Tongue (tissue), 2 donors: ENCODE data around the gene NCAPD3. TPM values are rescaled to one million over a fixed set of nuclear protein-coding genes. Genes with fewer than 3 reads are reported as not detected.
A peak's percentile ranks its signal among the peaks of the same experiment; 100 is the strongest.
"Not testable (repeated sequence)": the region's sequence is repeated elsewhere in the genome, so short reads cannot be mapped to it uniquely, and the experiment has no call there.

ENCODE experiments used
- DNase-seq: peaks from one replicate; pipeline ENCODE4 v3.0.0-alpha.2; 2015
- total RNA-seq: library from RNA; depleted of rRNA; stranded (reverse); fragments of >200 nt; gene quantifications from one replicate; pipeline ENCODE4 v1.2.3, GENCODE V29; 2014

The NCAPD3 gene
- total RNA-seq: 18.1 TPM

GRCh38 chr11:134223836-134224709 lies at the start of gene NCAPD3, which contains the start of gene VPS26B:
NCAPD3 (minus strand) TSS chr11:134223967; CDS start chr11:134223926, 41 bp downstream.
VPS26B (plus strand) TSS chr11:134224671; CDS start chr11:134225123, 452 bp downstream.
- peak; percentile 99 for DNase-seq

- no peak for DNase-seq
Observed at GRCh38 chr11:134273317-134273712, 49.5 kb upstream of the NCAPD3 start.

DNA sequence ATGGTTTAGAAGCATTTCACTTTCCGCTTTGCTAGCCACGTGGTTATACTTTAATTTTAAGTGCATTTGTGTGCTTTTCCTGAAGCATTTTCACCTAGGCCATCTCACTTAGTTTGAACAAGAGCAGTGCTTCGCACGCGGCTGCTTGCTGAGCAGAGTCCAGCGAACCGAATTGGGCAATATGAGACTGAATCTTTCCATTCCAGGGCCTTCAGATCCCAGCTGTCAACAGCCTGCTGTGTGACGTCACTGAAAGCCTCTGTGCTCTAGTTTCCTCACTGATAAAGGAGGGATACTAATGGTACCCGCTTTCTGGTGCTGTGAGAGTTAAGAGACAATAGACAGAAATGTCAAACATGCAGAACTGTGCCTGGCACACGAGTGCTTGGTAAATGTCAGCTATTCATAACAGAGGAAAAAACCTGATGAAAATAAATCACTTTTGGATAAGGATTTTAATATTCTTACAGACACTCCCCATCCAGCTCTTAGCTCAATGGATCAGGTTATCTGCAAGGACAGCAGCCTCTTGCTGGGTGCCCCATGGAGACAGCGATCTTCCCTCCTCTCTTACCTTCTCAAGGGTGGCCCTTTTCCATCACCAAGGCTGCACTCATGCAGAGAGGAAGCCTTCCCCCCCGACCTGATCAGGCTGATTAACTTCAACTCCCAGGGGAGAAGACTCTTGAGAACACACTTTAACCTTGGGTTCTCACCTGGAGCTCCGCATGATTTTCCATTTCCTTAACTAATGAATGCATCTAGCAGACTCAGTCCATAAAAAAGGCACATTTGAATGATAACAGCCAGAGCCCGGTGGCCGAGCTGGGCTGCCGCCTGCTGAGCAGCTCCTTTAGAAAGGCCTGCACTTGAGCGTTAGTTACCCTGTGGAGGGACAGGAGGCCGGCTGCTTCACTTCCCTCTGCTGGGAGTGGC lies 48.9 kb upstream of the NCAPD3 start:
- peak; percentile 39 for DNase-seq

DNA sequence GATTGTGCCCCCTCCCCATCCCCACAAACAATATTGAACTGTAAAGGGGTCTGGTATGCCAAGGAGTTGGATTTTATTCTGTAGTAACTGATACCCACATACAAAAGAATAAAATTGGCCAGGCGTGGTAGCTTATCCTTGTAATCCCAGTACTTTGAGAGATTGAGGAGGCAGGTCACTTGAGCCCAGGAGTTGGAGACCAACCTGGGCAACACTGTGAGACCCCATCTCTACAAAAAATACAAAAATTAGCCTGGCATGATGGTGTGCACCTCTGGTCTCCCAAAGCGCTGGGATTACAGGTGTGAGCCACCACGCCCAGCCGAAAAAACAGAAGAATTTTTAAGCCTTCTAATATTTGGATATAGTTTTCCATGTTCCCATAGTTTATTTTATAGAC lies 48.2 kb upstream of the NCAPD3 start:
- DNase-seq: no peak

DNA sequence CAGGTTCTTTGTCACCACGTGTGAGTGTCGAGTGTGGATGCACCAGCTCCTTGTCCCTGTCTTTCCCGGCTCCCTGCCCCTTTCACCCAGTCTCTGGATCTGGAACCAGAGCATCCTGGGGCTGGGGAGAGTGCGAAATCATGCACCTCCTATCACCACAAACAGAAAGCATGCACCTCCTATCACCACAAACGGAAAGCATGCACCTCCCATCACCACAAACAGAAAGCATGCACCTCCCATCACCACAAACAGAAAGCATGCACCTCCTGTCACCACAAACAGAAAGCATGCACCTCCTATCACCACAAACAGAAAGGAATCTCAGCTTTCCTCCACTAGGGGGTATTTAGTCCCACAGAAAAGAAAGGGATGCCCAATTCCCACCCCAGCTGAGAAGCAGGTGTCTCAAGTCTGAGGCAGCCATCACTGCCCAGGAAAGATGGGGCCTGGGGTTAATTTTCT lies 46.5 kb upstream of the NCAPD3 start:
- DNase-seq: no peak

GRCh38 chr11:134267966-134268365 lies 44.2 kb upstream of the NCAPD3 start:
- DNase-seq: no peak

DNA sequence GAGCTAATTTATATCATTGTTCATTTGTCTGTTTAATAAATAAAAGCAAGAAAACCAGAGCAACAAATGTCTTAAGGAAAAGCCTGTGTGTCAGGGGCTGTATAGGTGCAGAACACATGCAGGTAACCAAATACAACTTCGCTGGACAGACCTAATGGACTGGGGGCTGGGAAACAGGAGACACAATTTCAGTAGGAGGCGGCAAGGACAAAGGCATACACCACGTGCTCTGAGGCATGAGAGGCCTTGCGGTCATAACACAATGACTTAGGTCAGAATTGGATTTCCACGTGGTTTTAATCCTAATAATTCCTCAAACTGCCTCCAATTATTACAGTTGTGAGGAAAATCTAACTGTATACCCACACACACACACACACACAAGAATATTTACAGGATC lies 43.7 kb upstream of the NCAPD3 start:
- DNase-seq: no peak

DNA sequence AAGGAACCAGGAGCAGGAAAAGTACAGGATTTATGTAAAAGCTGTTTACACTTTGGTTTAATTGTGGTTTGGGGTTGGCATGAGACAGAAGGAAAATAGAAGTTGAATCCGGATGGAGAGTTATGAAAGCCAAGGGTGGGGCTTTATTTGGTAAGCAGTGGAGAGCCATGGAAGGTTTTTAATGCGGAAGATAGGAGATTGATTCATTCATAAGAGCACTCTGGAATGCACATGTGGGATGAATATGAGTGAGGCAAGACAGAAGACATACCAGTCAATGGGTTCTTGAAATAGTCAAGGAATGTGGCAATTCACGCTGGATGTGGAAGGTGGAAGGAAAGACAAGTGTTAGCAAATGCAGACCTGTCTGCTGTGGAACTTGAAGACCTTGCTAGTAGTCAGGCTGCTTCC lies 43.1 kb upstream of the NCAPD3 start:
- DNase-seq: no peak

- no peak for DNase-seq
Observed at GRCh38 chr11:134266440-134266839, 42.7 kb upstream of the NCAPD3 start.

DNA sequence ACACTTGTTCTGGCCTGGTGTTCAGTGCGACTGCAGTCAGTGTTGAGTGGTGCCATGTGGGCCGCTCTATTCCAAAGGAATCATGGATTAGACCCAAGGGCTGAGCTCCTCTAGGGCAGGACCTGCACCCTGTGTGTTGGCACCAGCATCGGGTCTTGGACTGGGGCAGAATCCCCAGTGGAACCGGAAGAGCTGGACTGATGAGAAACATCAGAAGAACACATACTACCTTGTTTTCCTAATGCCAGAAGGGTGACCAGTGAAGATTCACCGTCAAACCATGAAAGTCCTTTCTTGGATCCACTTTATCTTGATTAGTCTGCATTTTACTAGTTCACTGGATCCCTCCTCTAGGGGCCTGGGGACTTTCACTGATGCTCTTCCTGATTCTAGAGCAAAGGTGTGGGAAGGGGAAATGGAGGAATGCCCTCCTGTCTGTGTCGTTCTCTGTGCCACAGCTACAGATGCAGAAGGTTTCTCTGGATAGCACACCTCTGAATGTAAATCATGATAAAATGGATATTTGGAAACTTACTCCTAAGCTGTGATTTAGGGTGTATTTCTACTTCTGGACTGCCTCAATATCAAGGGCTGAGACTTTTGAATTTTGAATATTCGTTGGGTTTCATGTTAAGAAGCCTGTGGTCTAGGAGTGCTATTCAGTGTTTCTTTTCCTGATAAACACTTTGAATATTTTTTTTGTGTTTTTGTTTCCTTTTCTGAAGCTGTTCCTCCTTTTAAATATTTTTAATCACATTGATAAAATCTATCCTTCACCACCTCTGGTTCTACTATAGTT lies 41.4 kb upstream of the NCAPD3 start:
- DNase-seq: no peak

- DNase-seq: peak; percentile 67
Observed at GRCh38 chr11:134261626-134262488, 38.1 kb upstream of the NCAPD3 start.

DNA sequence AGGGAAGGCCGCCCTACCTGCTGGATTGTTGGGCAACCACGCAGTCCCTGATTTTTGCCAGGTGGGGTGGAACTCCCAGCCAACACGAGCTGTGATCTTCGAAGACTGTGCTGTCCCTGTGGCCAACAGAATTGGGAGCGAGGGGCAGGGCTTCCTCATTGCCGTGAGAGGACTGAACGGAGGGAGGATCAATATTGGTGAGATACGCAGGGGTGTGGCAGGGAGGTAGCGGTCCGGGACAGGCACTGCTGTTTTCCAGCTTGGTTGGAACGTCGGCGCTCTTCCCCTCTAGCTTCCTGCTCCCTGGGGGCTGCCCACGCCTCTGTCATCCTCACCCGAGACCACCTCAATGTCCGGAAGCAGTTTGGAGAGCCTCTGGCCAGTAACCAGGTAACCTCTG lies 37.2 kb upstream of the NCAPD3 start:
- no peak for DNase-seq

GRCh38 chr11:134260503-134260902 lies 36.7 kb upstream of the NCAPD3 start:
- no peak for DNase-seq

DNA sequence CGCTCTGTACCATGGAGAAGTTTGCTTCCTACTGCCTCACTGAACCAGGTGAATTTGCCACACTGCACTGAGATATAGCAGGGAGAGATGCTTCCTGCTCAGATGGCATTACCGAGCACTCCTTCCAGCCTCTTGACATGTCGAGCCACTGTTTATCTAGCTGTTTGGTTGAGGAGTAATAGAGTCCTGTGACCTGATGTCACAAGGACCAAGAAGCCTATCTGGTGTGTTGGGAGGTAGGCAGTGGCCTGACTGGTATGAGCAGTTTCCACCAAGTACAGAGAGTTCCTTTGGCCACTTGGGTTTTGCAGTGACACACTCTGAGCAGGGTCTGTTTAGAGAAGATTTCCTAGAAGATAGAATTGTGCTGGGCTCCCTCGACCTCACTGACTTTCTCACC lies 34.8 kb upstream of the NCAPD3 start:
- no peak for DNase-seq

DNA sequence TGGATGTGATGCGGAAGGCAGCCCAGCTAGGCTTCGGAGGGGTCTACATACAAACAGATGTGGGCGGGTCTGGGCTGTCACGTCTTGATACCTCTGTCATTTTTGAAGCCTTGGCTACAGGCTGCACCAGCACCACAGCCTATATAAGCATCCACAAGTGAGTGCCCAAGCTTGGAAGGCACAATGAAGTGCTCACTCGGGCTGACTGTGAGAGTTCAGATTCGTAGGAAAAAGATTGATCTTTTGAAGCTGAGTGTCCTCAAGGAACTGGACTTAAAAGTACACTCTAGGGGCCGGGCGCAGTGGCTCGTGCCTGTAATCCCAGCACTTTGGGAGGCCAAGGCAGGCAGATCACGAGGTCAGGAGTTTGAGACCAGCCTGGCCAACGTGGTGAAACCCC lies 33.3 kb upstream of the NCAPD3 start:
- DNase-seq: no peak

DNA sequence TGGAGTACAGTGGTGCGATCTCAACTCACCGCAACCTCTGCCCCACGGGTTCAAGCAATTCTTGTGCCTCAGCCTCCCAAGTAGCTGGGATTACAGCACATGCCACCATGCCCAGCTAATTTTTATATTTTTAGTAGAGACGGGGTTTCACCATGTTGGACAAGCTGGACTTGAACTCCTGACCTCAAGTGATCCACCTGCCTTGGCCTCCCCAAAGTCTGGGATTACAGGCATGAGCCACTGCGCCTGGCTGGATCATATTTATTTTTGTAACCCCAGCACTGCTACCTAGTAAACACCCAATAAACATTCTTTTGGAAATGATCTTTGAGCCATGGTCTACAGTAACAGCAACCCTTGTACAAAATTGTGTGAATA lies 31.4 kb upstream of the NCAPD3 start:
- DNase-seq: not testable (repeated sequence)

DNA sequence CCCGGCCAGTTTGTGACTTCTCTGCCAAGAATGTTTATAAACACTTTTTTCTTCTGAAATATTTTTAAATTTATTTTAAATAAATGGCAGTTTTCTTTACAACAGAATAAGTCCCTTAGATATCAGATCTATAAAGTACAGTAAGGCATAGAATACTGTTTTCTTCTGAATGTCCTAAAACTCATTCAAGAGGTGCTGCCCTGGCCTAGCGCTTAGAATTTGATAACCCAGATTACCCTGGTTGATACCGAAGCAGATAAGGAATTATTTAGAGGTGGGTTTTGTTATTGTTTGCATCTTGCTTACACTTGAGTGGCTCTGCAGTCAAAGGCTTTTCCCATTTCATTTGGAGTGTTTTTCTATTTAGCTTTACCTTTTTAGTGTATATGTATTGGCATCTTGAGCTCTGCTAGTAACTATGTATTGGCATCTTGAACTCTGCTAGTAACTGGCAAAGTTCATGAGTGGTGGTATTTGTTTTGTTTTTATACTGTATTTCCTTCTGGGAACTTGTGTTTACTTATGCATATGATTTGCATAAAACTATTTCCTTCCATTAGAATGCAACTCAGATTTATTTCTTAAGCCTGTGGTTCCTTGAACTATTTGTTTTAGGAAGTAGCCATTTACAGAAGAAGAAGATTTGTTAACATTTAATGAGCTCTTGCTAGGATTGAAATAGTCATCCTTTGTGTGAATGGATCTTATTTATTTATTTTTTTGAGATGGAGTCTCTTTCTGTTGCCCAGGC lies 30.8 kb upstream of the NCAPD3 start:
- no peak for DNase-seq

DNA sequence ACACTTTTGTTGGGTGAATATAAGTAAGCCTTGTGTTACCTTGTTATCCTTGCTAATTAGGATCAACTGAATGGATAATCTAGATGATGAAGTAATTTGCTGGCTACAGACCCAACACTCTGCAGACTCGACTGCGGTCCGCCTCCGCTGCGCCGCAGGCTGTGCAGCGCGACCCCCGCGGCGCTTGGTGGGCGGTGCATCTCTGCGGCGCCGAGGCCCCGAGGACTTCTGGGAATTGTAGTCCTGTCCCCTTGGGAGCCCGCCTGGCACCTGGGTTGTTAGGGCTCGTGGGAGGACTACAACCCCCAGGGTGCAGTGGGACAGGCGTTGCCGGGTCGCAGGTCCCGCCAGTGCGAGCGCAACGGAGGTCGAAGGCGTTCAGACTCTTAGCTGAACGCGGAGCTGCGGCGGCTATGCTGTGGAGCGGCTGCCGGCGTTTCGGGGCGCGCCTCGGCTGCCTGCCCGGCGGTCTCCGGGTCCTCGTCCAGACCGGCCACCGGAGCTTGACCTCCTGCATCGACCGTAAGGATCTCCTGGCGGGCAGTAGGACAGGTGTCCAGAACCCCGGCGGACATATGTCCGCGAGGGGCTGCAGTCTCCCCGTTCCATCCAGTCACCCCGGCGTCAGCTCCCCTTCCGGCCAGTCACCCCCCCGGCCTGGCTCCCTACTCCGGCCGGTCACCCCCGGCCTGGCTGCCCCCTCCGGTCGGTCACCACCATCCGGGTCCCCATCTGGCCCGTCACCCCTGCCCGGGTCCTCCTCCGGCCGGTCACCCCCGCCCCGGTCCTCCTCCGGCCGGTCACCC lies 29.6 kb upstream of the NCAPD3 start, which contains the start of the genes ACAD8 and THYN1:
ACAD8 (plus strand) TSS at position 381 of the 806 bp plus-strand sequence; CDS start at position 414, 33 bp downstream.
THYN1 (minus strand) TSS at position 165 of the 806 bp plus-strand sequence. CDS start 470 bp downstream, outside the sequence.
- DNase-seq: peak; percentile 99
